Lung (tissue), 12 donors: ENCODE measurements around the gene FEZ2. TPM values are rescaled to one million over a fixed set of nuclear protein-coding genes. Genes with fewer than 3 reads are reported as not detected.
A peak's percentile ranks its signal among the peaks of the same experiment; 100 is the strongest.

Experiments used
- ATAC-seq: fragments of 200-7000 bp; cut with Tn5 transposase; one replicate; pipeline ENCODE4 v1.9.1; 2020; ENCODE audit warnings: moderate number of reproducible peaks; ENCODE audit not compliant: insufficient read depth, low FRiP score
- DNase-seq, 3 donors: peaks; one replicate each; pipeline ENCODE4 v3.0.0-alpha.2; 2013 to 2017
- H3K27ac ChIP-seq, 2 donors: one replicate each; pipeline ENCODE4 v1.5.1; 2013; ENCODE audit warnings: mild to moderate bottlenecking in 2 of 2, moderate library complexity in 2 of 2, control low read depth in 1 of 2, inconsistent platforms in 1 of 2, low read depth in 1 of 2, low read length in 1 of 2
- H3K27me3 ChIP-seq, 3 donors: one replicate each; pipeline ENCODE4 v1.5.1; 2013; ENCODE audit warnings: low read length in 2 of 3; ENCODE audit not compliant: control insufficient read depth in 3 of 3, insufficient read depth in 3 of 3
- H3K36me3 ChIP-seq, 4 donors: one replicate each; pipeline ENCODE4 v1.5.1; 2013; ENCODE audit warnings: low read length in 4 of 4, mild to moderate bottlenecking in 1 of 4, moderate library complexity in 1 of 4; ENCODE audit not compliant: control insufficient read depth in 4 of 4, insufficient read depth in 4 of 4
- H3K4me1 ChIP-seq, 5 donors: one replicate each; pipeline ENCODE4 v1.5.1; 2013; ENCODE audit warnings: low read length in 5 of 5, mild to moderate bottlenecking in 2 of 5, moderate library complexity in 1 of 5; ENCODE audit not compliant: control insufficient read depth in 5 of 5, insufficient read depth in 5 of 5
- H3K4me3 ChIP-seq: one replicate; pipeline ENCODE4 v1.5.1; 2013; ENCODE audit warnings: mild to moderate bottlenecking, control low read depth, moderate library complexity
- H3K9ac ChIP-seq, 2 donors: one replicate each; pipeline ENCODE4 v1.5.1; 2013; ENCODE audit warnings: low read length in 2 of 2, control low read depth in 1 of 2; ENCODE audit not compliant: insufficient read depth in 1 of 2
- H3K9me3 ChIP-seq, 4 donors: one replicate each; pipeline ENCODE4 v1.5.1; 2013; ENCODE audit warnings: low read length in 3 of 4, mild to moderate bottlenecking in 1 of 4, moderate library complexity in 1 of 4; ENCODE audit not compliant: control insufficient read depth in 4 of 4, insufficient read depth in 3 of 4
- WGBS, 2 donors: extraction: QIAGEN DNeasy Blood & Tissue Kit; methylation state at CpG; one replicate each; pipeline ENCODE4 v1.1.7; 2013; 5-methylcytosine and 5-hydroxymethylcytosine counted together
- polyA plus RNA-seq, 2 donors: library from polyadenylated mRNA; stranded (reverse); fragments of 200-250 nt; gene quantifications; one replicate each; pipeline ENCODE4 v1.2.1, GENCODE V29; 2013
- total RNA-seq, 2 donors: library from RNA; depleted of rRNA in 1 of 2; stranded (reverse); fragments of >200 nt in 1 of 2; gene quantifications; one replicate each; pipeline ENCODE4 v1.2.1, GENCODE V29; 2014 to 2021
- TF ChIP-seq, protein P1 (sequence below): IDR thresholded peaks from 2 replicates; pipeline ENCODE4 v1.5.1; 2012; ENCODE audit warnings: mild to moderate bottlenecking; ENCODE audit errors: control extremely low read depth, extremely low read depth
- donor health status: control.
- donor health status: control.
- donor health status: Bipolar disorder and iron deficiency.
- donor health status: healthy.
- donor health status: DM: yes; HTN: yes; CAD: no.

The FEZ2 gene
- total and polyA plus RNA-seq, 4 donors, result 17.6 to 62.9 (median 31.5) TPM

GRCh38 chr2:36528766-36529392, 69.1 kb downstream of the FEZ2 start:
- Histone ChIP-seq H3K4me1 (peaks cover 0 to 3% (median 0%) of the 10 kb centered on the region in 5 donors), H3K36me3 (peaks cover 0 to 13% (median 4%) of the 10 kb centered on the region in 4 donors), H3K27ac (no peak overlapping the region), H3K9ac (no peak overlapping the region), H3K27me3 (no peaks in the 10 kb centered on the region), H3K9me3 (no peaks in the 10 kb centered on the region), H3K4me3 (no peak overlapping the region)
- no peak for ATAC-seq
- WGBS, 2 donors, result 82 to 83% methylated on average over 7 of the region's 7 CpGs
- TF ChIP-seq, protein P1, sequence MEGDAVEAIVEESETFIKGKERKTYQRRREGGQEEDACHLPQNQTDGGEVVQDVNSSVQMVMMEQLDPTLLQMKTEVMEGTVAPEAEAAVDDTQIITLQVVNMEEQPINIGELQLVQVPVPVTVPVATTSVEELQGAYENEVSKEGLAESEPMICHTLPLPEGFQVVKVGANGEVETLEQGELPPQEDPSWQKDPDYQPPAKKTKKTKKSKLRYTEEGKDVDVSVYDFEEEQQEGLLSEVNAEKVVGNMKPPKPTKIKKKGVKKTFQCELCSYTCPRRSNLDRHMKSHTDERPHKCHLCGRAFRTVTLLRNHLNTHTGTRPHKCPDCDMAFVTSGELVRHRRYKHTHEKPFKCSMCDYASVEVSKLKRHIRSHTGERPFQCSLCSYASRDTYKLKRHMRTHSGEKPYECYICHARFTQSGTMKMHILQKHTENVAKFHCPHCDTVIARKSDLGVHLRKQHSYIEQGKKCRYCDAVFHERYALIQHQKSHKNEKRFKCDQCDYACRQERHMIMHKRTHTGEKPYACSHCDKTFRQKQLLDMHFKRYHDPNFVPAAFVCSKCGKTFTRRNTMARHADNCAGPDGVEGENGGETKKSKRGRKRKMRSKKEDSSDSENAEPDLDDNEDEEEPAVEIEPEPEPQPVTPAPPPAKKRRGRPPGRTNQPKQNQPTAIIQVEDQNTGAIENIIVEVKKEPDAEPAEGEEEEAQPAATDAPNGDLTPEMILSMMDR, result no peak
- DNase-seq, result peak in 1 of 3 donors; percentile 41

DNA sequence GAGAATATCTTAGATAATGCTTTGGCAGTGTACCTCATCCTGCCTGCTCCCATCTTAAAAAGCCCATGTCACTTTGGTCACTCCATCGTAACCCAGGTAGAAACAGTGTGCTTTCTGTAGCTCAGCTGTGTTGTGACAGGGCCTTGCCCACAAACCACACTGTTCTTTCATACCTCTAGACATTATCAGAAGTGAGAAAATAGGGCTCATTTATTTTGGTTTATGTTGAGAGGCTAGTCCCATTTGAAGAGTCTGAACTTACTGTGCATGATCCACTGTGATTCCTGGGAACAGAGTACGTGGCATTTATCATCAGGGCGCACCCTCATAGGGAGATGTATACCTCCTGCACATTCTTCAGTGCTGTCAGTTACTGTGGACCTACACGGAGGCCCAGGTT, 69.7 kb downstream of the FEZ2 start:
- H3K4me1 ChIP-seq, result peaks cover 0 to 3% (median 0%) of the 10 kb centered on the region in 5 donors
- H3K9me3 ChIP-seq, result no peaks in the 10 kb centered on the region
- H3K27me3 ChIP-seq, result no peaks in the 10 kb centered on the region
- TF ChIP-seq, protein P1, result no peak
- no peak overlapping the region for H3K9ac ChIP-seq
- DNase-seq (no peak), ATAC-seq (no peak)
- peaks cover 0 to 17% (median 5%) of the 10 kb centered on the region in 4 donors for H3K36me3 ChIP-seq
- no peak overlapping the region for H3K27ac ChIP-seq
- no peak overlapping the region for H3K4me3 ChIP-seq
- 86 to 90% methylated on average over 4 of the region's 4 CpGs for WGBS, 2 donors

DNA sequence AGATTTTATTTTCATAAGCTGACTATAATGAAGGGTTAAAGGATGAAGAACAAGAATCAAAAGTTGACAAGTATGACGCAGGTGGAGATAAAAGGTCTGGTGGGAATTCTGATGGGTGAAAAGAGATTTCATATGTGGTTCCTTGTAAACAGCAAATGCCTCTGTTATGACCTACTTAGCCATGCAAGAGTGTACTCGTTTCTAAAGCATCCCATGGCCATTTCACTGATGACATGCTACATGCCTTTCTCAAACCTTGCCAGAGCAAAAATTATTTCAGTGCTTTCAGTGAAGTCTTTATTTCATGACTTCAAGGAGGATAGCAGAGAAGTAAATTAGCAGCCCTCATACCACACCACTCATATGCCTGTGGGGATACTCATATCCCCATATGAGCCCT, 71.7 kb downstream of the FEZ2 start:
- TF ChIP-seq, protein P1, result no peak
- Histone ChIP-seq H3K27me3 (no peaks in the 10 kb centered on the region), H3K36me3 (peaks cover 0 to 14% (median 9%) of the 10 kb centered on the region in 4 donors), H3K4me1 (peaks cover 0 to 3% (median 0%) of the 10 kb centered on the region in 5 donors), H3K9ac (no peak overlapping the region), H3K4me3 (no peak overlapping the region), H3K27ac (peak overlapping the region in 1 of 2 donors; percentile 60), H3K9me3 (no peaks in the 10 kb centered on the region)
- no peak for DNase-seq
- 79 to 87% methylated on average over 2 of the region's 2 CpGs for WGBS, 2 donors
- ATAC-seq, result no peak

DNA sequence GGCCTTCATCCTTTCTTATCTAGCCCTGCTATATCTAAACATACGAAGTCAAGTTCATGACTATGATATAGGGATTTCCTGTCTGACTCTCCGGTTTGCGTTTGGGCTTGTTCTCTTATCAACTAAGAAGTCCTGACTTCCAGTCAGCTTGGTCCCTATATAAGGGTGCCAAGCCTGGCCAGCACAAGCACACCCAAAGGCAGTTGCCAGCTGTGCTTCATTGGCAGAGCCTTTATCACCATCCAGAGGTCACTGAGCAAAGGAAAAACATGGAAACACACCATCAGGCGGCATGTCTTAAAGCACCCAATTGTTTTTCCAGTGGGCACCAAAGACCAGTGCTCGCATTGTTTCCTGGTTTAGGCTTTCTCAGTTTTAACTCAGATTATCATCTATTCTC, 72.7 kb downstream of the FEZ2 start:
- Histone ChIP-seq H3K4me1 (peaks cover 0 to 3% (median 0%) of the 10 kb centered on the region in 5 donors), H3K27ac (no peak overlapping the region), H3K4me3 (no peak overlapping the region), H3K9me3 (no peaks in the 10 kb centered on the region), H3K9ac (no peak overlapping the region), H3K27me3 (no peaks in the 10 kb centered on the region), H3K36me3 (peaks cover 6 to 21% (median 10%) of the 10 kb centered on the region in 4 donors)
- WGBS, 2 donors, result 77 to 84% methylated on average over 5 of the region's 5 CpGs
- ATAC-seq (no peak), DNase-seq (no peak)
- TF ChIP-seq, protein P1, result no peak
